ENCODE measurements around the gene LTBP1.

DNA sequence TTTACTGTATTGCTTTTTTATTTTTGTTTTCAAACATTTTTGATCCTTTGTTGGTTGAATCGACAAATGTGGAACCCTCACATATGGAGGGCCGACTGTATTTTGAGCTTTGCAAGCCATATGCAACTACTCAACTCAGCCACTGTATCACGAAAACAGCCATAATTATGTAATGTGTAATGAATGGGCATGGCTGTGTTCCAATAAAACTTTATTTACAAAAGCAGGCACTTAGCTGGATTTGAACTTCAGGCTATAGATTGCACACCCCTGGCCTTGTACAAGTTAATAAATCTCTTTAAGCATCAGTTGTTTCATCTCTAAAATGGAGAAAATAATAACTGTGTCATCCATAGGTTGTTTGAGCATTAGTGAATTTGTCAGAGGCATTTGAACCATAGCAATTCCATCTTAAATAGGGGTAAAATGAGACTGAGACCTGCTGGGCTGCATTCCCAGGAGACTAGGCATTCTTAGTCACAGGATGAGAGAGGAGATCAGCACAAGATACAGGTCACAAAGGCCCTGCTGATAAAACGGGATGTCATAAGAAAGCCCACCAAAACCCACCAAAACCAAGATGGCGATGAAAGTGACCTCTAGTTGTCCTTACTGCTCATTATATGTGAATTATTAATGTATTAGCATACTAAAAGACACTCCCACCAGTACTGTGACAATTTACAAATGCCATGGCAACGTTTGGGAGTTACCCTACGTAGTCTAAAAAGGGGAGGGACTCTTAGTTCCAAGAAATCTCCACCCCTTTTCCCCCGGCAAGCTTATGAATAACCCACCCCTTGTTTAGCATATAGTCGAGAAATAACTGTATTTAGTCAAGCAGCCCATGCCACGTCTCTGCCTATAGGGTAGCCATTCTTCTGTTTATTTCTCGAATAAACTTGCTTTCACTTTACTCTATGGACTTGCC lies 13.7 kb upstream of the LTBP1 start:
- TF ChIP-seq CTCF (conservative IDR thresholded peaks at IDR 0.05) (no peak), EZH2 (IDR thresholded peaks at IDR 0.05; ENCODE audit: low read depth) (no peak)
